ENCODE measurements around the gene PRXL2B. TPM values are rescaled to one million over a fixed set of nuclear protein-coding genes. Genes with fewer than 3 reads are reported as not detected.

PRXL2B gene
- total RNA-seq, 1 donor: 15.5 TPM

DNA sequence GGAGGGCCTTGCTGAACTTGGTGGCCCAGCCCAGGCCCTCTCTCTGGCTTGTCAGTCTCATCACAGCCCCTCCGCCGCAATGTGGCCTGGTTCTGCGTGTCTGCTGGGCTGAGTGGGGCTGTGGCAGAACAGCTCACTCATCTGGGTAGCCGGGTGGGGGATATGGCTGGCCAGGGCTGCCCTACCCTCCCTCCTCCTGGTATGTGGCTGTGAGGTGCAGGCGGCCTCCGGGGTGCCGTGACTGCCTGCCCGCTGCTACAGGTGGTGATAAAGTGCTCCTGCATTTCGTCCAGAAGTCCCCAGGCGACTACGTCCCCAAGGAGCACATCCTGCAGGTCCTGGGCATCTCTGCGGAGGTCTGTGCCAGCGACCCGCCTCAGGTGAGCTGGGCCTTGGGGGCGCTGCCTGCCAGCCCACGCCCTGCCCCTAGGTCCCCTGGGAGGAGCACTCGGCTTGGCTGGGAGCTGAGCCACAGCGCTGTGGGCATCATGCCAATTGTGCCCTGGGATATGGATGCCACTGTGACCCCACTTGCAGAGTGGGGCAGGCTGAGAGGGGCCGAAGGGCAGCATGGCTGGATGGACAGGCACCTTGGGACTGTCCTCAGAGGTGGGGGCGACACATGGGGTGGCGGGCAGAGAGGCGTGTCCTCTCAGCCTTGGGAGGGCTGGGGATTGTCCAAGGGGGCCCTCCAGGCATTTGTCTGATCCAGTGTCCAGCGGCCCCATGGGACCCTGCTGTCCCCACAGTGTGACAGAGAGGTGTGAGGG, 2.3 kb downstream of the PRXL2B start:
- DNase-seq (ENCODE audit: low read depth): no peak
- no peak overlapping the region for H3K4me3 ChIP-seq (ENCODE audit: low read depth, low read length)
- TF ChIP-seq, protein P1, sequence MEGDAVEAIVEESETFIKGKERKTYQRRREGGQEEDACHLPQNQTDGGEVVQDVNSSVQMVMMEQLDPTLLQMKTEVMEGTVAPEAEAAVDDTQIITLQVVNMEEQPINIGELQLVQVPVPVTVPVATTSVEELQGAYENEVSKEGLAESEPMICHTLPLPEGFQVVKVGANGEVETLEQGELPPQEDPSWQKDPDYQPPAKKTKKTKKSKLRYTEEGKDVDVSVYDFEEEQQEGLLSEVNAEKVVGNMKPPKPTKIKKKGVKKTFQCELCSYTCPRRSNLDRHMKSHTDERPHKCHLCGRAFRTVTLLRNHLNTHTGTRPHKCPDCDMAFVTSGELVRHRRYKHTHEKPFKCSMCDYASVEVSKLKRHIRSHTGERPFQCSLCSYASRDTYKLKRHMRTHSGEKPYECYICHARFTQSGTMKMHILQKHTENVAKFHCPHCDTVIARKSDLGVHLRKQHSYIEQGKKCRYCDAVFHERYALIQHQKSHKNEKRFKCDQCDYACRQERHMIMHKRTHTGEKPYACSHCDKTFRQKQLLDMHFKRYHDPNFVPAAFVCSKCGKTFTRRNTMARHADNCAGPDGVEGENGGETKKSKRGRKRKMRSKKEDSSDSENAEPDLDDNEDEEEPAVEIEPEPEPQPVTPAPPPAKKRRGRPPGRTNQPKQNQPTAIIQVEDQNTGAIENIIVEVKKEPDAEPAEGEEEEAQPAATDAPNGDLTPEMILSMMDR (IDR thresholded peaks at IDR 0.05; ENCODE audit: insufficient read depth, low read length): no peak

DNA sequence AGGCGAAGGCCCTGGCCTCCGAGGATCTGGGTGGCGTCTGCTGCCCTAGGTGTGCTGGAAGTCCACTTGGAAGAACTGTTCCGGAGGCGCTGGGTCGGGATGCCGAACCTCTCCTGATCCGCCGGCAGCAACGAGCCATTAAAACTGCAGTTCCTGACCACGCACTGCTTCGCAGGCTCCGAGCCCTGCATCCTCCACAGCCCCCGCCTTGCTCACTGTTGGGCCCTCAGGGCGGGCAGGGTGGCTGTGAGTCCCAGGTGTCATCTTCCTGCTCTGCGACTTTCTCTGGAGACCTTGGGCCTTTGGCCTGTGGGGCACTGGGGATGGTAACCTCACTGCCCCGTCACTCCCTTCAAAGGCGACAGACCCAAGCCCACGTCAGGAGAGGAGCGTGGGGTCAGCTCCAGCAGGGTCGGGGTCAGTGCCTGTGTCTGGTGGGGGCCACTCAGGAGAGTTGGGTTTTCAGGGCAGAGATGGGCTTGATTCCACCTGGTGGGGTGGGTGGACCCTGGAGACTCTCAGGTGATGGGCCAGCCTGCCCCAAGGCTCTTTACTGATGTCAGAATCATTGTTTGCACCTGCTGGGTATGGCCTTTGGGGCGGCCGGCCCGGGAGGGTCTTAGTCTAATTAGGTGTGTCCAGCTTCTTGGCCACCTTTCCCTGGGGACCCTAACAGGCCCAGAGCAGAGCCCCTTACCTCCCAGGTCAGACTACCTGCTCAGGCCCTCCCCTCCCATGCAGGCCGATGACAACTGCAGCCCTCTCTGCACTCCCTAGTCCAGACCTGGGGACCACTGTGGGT, 3.1 kb downstream of the PRXL2B start:
- no peak overlapping the region for H3K4me3 ChIP-seq (ENCODE audit: low read depth, low read length)
- no peak for DNase-seq (ENCODE audit: low read depth)
- TF ChIP-seq, protein P1 (IDR thresholded peaks at IDR 0.05; ENCODE audit: insufficient read depth, low read length): no peak

DNA sequence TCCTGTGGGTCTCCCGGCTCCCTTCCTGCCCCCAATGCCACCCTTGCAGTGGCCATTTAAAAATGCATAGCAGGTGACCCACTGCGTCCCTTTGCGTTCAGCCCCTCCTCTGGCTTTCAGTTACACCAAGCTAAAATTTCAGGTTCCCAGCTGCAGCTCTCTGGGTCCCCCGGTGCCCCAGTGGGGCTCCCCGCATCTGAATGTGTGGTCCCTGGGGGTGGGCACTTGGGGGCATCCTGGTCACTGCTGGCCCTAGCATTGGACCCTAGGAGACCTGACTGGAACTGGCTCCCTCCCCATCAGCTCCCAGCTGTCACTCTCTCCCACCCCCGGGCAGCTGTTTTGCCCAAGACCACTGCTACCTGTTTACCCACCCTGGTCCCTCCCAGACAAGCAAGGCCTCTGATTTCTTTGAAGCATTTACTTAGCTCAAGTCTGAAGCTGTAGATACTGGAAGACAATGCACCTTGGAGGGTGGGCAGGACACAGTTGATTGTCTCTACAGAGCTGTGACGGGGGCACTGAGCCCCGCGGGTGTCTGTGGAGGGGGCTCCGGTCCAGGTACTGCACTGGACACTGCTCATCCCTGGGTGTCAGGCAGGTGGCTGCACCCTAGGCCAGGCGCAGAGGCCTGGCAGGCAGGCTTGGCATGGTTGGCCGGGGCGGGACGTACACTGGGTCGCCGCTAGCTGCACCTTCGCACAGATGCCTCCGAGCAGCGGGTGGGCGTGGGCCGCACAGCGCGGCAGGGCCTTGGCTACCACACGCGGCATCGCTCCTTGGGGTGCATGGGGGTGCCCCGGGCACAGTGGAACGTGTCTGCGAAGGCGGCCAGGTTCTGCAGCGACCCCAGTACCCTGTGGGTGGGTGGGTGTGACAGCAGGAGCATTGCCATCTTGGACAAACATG, 3.9 kb downstream of the PRXL2B start:
- TF ChIP-seq, protein P1 (IDR thresholded peaks at IDR 0.05; ENCODE audit: insufficient read depth, low read length): no peak
- no peak overlapping the region for H3K4me3 ChIP-seq (ENCODE audit: low read depth, low read length)
- DNase-seq (ENCODE audit: low read depth): no peak

DNA sequence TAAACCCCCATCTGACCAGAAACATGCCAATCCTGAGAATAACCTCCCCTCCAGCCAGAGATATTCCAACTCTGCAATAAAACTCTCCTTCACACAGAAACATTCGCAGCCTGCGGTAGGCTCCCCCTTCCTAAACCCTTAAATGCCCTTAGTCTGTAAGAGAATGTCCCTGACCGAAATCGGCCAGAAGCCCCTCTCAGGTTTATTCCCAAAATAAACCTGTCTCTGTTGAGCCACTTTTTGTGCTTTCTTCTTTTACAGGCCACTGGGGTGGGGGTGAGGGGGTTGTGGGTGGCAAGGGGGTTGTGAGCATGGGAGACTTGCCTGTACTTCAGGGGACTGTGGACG, 4.6 kb downstream of the PRXL2B start:
- no peak for DNase-seq (ENCODE audit: low read depth)
- no peak overlapping the region for H3K4me3 ChIP-seq (ENCODE audit: low read depth, low read length)
- TF ChIP-seq, protein P1 (IDR thresholded peaks at IDR 0.05; ENCODE audit: insufficient read depth, low read length): no peak

DNA sequence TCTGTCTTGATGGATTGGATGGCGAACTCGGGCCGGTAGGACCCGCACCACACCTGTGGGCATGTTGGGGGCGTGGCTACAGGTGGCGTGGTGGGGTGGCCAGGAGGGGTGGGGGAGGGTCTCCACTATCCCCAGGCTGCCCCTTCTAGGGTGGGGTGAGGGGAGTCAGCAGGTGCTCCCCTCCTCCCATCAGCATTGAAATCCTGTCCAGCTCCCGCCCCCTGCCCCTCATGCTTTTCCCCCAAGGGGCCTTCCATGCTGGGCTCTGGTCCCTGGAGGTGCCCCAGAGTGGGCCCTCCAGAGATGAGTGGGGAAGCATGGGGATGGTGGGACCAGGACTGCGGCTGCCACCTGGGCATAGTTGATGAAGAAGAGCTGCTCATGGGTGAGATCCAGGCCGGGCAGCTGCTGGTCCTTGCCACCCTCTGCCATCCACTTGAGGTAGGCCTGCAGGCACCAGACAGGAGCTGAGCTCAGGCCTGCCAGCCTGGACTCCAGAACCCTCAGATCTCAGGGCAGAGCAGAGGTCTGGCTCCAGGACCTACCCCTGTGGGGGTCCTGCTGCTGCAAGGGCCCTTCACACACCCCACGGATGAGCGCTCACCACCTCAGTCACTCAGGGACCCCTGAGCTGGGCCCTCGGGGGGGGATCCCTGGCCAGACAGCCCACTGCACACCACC, 5.1 kb downstream of the PRXL2B start:
- H3K4me3 ChIP-seq (ENCODE audit: low read depth, low read length): no peak overlapping the region
- no peak for DNase-seq (ENCODE audit: low read depth)
- TF ChIP-seq, protein P1 (IDR thresholded peaks at IDR 0.05; ENCODE audit: insufficient read depth, low read length): no peak

DNA sequence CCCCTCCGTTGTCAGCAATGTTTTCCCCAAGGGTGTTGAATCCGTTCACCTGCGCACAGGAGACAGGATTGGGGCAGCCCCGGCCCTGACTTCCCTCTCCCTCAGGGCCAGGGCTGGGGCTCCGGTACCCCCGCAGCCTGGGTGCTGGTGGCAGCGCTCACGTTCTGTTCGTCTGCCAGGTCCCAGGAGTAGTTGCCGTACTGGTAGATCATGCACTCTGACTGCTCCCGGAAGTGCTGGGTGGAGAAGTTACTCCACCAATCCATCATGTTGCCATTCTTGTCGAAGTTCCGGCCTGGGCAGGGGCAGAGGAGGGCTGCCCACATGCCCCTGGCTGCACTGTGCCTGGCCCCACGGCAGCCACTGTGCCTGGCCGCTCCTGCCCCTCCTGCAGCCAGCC, 6.1 kb downstream of the PRXL2B start:
- DNase-seq (ENCODE audit: low read depth): no peak
- no peak overlapping the region for H3K4me3 ChIP-seq (ENCODE audit: low read depth, low read length)
- TF ChIP-seq, protein P1 (IDR thresholded peaks at IDR 0.05; ENCODE audit: insufficient read depth, low read length): no peak
